Keratinocyte (primary cell): ENCODE measurements around the gene DIS3. TPM values are rescaled to one million over a fixed set of nuclear protein-coding genes. Genes with fewer than 3 reads are reported as not detected.
A peak's percentile ranks its signal among the peaks of the same experiment; 100 is the strongest.
"Not testable (repeated sequence)": the region's sequence is repeated elsewhere in the genome, so short reads cannot be mapped to it uniquely, and the experiment has no call there.

Experiments
- DNase-seq: peaks from one replicate; pipeline ENCODE4 v3.0.0-alpha.2; 2011; ENCODE audit warnings: low read depth, missing footprints, low spot score
- FAIRE-seq: peaks from 2 replicates; lab custom pipeline; 2011; peaks lifted over from hg19 to GRCh38; lab: Jason Lieb, UNC
- H2AFZ ChIP-seq: 2 replicates; pipeline ENCODE4 v1.6.0; 2012; ENCODE audit warnings: low read length, control low read depth, inconsistent platforms; ENCODE audit not compliant: control insufficient read depth
- H3K27ac ChIP-seq: 2 replicates; pipeline ENCODE4 v1.5.1; 2011; ENCODE audit warnings: low read length; ENCODE audit not compliant: control insufficient read depth, insufficient read depth
- H3K27me3 ChIP-seq: 3 replicates; pipeline ENCODE4 v1.6.0; 2011; ENCODE audit warnings: low read length; ENCODE audit not compliant: control insufficient read depth, insufficient read depth; ENCODE audit errors: extremely low read depth
- H3K36me3 ChIP-seq, 2 experiments: 2 replicates in 1 of 2; 3 replicates in 1 of 2; pipeline ENCODE4 v1.5.1; 2011; ENCODE audit warnings: low read length in 2 of 2, mild to moderate bottlenecking in 1 of 2; ENCODE audit not compliant: control insufficient read depth in 2 of 2, insufficient read depth in 2 of 2; ENCODE audit errors: extremely low read depth in 1 of 2
- H3K4me1 ChIP-seq: 3 replicates; pipeline ENCODE4 v1.5.1; 2011; ENCODE audit warnings: low read length; ENCODE audit not compliant: control insufficient read depth, insufficient read depth; ENCODE audit errors: extremely low read depth
- H3K4me2 ChIP-seq: 3 replicates; pipeline ENCODE4 v1.6.0; 2011; ENCODE audit warnings: low read depth, low read length; ENCODE audit not compliant: control insufficient read depth, insufficient read depth; ENCODE audit errors: extremely low read depth
- H3K4me3 ChIP-seq, 3 experiments: fragments of 200-600 bp in 1 of 3; sonication (generic) in 1 of 3; 2 replicates in 2 of 3; 3 replicates in 1 of 3; pipeline ENCODE4 v1.5.1; 2011 to 2016; ENCODE audit warnings: low read length in 3 of 3, mild to moderate bottlenecking in 3 of 3, control low read depth in 2 of 3, inconsistent platforms in 1 of 3, low read depth in 1 of 3, mixed read lengths in 1 of 3, mixed run types in 1 of 3, moderate library complexity in 1 of 3; ENCODE audit not compliant: control insufficient read depth in 2 of 3, insufficient read depth in 2 of 3; ENCODE audit errors: extremely low read depth in 1 of 3
- H3K79me2 ChIP-seq: 2 replicates; pipeline ENCODE4 v1.6.0; 2012; ENCODE audit warnings: low read length; ENCODE audit not compliant: control insufficient read depth, insufficient read depth
- H3K9ac ChIP-seq: 3 replicates; pipeline ENCODE4 v1.6.0; 2011; ENCODE audit warnings: low read length; ENCODE audit not compliant: control insufficient read depth, insufficient read depth; ENCODE audit errors: extremely low read depth
- H3K9me1 ChIP-seq: 3 replicates; pipeline ENCODE4 v1.6.0; 2011; ENCODE audit warnings: low read length; ENCODE audit not compliant: control insufficient read depth, insufficient read depth; ENCODE audit errors: extremely low read depth
- H3K9me3 ChIP-seq: 2 replicates; pipeline ENCODE4 v1.5.1; 2012; ENCODE audit warnings: low read depth, low read length; ENCODE audit not compliant: control insufficient read depth
- H4K20me1 ChIP-seq: 3 replicates; pipeline ENCODE4 v1.6.0; 2011; ENCODE audit warnings: low read length; ENCODE audit not compliant: control insufficient read depth, insufficient read depth; ENCODE audit errors: extremely low read depth
- EZH2 ChIP-seq: IDR thresholded peaks from one replicate; pipeline ENCODE4 v1.6.1; 2012; ENCODE audit warnings: inconsistent platforms, mild to moderate bottlenecking, low read length, moderate library complexity
- dilution Hi-C: fragments of 300-500 bp; cut with MboI; formaldehyde crosslinking; loops from one replicate; pipeline ENCODE4 v1.7.0; 2020; ENCODE audit warnings: low sequenced_read_pairs; ENCODE audit not compliant: extremely low pct_ligation_motif_present
- polyA plus RNA-seq, 5 experiments: library from polyadenylated mRNA; depleted of rRNA in 3 of 5; stranded (reverse) in 3 of 5; stranded (forward) in 1 of 5; unstranded in 1 of 5; fragments of >200 nt; gene quantifications; 1 replicate in 1 of 5; 2 replicates in 3 of 5; 3 replicates in 1 of 5; pipeline versions ENCODE4 v1.2.1 to v1.2.3, GENCODE V29; 2011 to 2012; ENCODE audit warnings: missing spikeins in 2 of 5, low read depth in 1 of 5, low replicate concordance in 1 of 5
- TF ChIP-seq, protein P1 (sequence below), 3 experiments: IDR thresholded peaks in 1 of 3; conservative IDR thresholded peaks in 1 of 3; optimal IDR thresholded peaks in 1 of 3; 2 replicates in 2 of 3; 3 replicates in 1 of 3; pipeline versions ENCODE3 to v1.5.1; 2011; ENCODE audit warnings: low read length in 3 of 3, mild to moderate bottlenecking in 3 of 3, moderate library complexity in 2 of 3, control low read depth in 1 of 3, inconsistent platforms in 1 of 3; ENCODE audit not compliant: insufficient read depth in 2 of 3; ENCODE audit errors: extremely low read depth in 1 of 3

DIS3 gene
- polyA plus RNA-seq, 1 donor (not counting 4 experiments of a cell fraction or from before 2014, with no cell fraction given): 44.7 TPM

DNA sequence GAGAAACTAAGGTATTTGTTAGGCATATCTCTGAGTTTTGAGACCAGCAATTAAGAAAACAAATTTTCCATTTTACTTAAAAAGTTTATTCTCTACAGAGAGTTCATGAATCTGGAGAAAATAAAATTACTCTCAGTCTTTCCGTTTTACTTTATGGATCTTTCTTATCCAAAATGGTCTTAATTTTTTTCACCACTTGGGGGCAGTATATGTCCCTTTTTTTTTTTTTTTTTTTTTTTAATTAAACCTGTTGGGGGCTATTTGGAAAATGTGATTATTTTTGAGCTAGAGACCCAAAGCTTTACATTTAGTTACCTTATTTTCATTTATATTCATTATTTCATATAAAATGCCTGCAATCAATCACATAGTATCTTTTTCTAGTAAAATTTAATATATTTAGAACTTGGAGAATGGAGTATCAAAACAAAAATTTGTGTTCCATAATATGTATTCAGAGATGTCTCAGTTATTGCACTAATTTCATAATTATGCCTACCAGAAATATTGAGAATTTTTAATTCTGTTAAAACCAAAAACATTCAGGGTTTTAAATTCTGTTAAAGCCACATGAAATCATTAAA lies 27.3 kb upstream of the DIS3 start:
- Histone ChIP-seq H3K36me3 (peaks cover 0 to 7% of the 10 kb centered on the region in 2 experiments), H3K4me1 (no peaks in the 10 kb centered on the region), H3K79me2 (no peaks in the 10 kb centered on the region), H3K4me3 (no peak overlapping the region), H3K27me3 (no peaks in the 10 kb centered on the region), H3K4me2 (no peak overlapping the region), H2AFZ (no peak overlapping the region), H3K27ac (no peak overlapping the region), H3K9me3 (no peaks in the 10 kb centered on the region), H3K9me1 (no peaks in the 10 kb centered on the region), H4K20me1 (no peaks in the 10 kb centered on the region), H3K9ac (no peak overlapping the region)
- no peak for FAIRE-seq
- dilution Hi-C loops: no loop called here
- no peak for DNase-seq
- TF ChIP-seq, protein P1, sequence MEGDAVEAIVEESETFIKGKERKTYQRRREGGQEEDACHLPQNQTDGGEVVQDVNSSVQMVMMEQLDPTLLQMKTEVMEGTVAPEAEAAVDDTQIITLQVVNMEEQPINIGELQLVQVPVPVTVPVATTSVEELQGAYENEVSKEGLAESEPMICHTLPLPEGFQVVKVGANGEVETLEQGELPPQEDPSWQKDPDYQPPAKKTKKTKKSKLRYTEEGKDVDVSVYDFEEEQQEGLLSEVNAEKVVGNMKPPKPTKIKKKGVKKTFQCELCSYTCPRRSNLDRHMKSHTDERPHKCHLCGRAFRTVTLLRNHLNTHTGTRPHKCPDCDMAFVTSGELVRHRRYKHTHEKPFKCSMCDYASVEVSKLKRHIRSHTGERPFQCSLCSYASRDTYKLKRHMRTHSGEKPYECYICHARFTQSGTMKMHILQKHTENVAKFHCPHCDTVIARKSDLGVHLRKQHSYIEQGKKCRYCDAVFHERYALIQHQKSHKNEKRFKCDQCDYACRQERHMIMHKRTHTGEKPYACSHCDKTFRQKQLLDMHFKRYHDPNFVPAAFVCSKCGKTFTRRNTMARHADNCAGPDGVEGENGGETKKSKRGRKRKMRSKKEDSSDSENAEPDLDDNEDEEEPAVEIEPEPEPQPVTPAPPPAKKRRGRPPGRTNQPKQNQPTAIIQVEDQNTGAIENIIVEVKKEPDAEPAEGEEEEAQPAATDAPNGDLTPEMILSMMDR (optimal IDR thresholded peaks at IDR 0.05 in 1 of 3, IDR thresholded peaks at IDR 0.05 in 1 of 3, conservative IDR thresholded peaks at IDR 0.05 in 1 of 3; ENCODE audit: extremely low read depth in 1 of 3, insufficient read depth in 2 of 3, low read length in 3 of 3): peak in 2 of 3 experiments; percentile 18 to 29
- TF ChIP-seq EZH2: no peak

DNA sequence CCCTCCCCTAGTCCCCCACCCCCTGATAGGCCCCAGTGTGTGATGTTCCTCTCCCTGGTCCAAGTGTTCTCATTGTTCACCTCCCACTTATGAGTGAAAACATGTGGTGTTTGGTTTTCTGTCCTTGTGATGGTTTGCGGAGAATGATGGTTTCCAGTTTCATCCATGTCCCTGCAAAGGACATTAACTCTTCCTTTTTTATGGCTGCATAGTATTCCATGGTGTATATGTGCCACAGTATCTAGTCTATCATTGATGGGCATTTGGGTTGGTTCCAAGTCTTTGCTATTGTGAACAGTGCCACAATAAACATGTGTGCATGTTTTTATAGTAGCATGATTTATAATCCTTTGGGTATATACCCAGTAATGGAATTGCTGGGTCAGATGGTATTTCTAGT lies 24.8 kb upstream of the DIS3 start:
- DNase-seq, dilution Hi-C loops, H3K4me2 ChIP-seq, H3K27ac ChIP-seq, H3K9me1 ChIP-seq, H2AFZ ChIP-seq, H3K4me1 ChIP-seq, H3K27me3 ChIP-seq, H3K4me3 ChIP-seq, H3K36me3 ChIP-seq, H3K9ac ChIP-seq, H3K79me2 ChIP-seq, H3K9me3 ChIP-seq, FAIRE-seq, H4K20me1 ChIP-seq: not testable (repeated sequence)
